Activated naive CD4-positive, alpha-beta T cell (primary cell): ENCODE data around the gene XPO6.

ENCODE experiments used
- DNase-seq, 4 experiments: peaks; one replicate each; lab custom pipeline; 2025; lab: John Stamatoyannopoulos, UW

Gene XPO6

DNA sequence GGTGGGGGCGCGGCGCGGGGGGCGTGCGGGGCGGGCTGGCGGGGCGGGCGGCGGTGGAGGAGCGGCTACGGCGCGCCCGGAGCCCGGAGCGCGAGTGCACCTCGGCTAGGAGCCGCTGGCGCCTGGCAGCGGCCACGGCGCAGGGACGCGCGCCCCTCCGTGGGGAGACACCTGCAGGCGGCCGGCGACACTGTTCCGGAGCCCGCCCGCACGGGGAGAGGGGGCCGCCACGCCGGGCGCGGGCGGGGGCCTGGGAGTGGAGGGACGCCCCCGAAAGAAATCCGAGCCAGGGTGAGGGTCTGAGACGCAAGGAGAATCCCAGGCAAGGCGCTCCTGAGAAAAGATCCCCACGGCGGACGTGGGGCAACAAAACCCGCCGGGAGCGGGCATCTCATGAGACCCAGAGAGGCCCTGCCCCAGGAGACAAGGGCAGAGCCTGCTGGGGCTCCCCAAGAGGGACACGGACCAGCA lies 148.1 kb downstream of the XPO6 start, which contains the start of gene GSG1L:
GSG1L (minus strand) TSS at position 124 of the 471 bp plus-strand sequence. CDS start 290 bp downstream, outside the sequence.
- DNase-seq: no peak

GRCh38 chr16:28062847-28063521 lies 148.8 kb downstream of the XPO6 start:
- no peak for DNase-seq

GRCh38 chr16:28062261-28062846 lies 149.4 kb downstream of the XPO6 start:
- DNase-seq: no peak

DNA sequence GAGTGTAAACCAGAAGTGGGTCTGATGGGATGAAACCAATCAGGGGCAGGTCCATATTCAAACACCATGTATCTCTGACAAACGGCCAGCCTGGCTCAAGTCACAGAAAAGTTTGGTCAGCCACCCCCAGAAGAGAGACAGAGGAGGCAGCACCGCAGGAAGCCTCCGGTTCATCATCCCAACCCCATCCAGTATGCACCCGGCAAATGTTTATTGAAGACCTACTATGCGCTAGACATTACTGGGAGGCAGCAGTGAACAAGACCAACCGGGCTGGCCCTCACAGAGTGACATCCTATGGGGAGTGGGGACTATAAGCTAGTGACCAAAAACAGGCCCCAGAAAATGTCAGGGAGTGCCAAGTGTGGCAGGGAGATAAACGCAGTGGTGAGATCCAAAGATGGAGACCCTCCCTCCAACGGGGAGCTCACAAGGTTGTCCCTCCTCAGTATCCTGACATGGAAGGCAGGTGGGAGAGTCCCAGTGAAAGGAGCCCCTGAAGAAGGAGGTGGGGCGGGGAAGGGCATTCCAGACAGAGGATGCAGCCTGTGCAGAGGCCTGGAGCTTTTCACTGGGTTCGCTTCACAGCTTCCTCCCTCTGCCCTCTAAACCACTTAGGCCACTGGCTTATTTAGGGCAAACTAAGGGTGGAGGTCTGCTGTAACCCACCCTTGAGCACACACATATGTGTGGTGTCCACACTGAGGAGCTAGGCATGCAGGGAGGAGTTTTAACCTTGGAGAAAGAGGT lies 150.2 kb downstream of the XPO6 start:
- DNase-seq: no peak

DNA sequence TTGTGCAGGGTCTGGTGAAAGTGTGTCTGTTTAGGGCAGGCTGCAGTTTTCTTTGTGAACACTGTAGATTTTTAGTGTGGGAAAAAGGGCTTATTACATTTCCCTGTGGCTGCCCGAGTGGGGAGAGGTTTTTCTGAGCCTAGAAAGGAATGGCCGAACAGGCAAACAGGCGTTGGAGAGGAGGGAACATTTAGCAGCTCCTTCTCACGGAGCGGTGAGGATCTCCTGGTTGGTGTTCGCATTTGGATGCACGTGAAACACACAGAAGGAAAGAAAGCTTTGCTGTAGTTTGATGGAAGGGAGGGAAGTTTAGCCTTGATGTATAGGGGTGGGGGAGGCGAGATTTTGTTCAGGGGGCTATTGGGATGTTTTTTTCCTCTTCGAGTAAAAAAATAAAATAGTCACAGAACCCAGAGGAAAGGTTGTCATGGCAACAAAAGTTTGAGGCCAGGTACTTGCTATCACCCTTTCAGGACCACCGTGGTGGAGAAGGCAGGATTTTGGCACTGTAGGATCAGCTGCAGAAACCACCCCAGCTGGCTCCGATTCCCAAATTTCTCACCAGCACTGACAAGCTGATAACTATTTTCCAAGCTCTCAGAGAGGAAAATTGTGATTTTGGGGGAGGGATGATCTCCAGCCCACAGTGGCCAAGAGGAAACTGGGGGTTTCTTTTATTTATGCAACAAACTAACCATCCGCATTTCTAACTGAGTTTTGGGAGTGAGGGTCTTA lies 151.8 kb downstream of the XPO6 start:
- no peak for DNase-seq

DNA sequence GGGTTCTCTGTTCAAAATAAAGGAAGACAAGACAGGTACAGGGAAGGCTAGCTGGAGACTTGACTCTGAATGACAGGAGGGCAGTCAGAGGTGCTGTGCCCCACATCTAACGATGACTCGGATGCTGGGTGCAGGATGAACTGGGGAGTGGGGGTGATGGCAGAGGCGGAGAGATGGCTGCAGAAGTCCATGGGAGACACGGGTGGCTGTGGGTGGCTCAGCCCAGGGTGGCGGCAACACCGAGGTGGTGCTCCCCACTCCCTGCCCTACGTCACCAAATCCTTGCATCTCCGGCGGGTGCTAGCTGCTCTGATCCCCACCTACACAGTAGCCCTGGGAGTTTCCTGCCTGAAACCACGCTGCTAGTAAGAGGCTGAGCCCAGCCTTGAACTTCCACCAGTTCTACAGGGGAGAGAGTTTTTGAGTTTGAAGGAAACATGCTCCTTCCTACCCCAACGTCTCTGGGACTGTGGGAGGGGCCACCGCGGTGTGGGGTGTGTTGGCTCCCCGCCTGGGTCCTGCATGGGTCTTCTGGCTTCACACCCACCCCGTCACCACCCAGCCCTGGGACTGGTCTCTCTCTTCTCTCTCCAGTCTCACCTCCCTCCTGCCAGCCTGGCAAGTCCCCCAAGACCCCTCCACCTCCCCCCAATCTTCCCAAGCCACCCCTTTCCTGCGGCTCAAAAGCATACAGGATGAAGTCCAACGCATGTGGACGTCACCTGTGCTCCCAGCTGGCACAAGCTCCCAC lies 152.8 kb downstream of the XPO6 start:
- no peak for DNase-seq

- no peak for DNase-seq
Observed at GRCh38 chr16:28057949-28058348, 153.8 kb downstream of the XPO6 start.

GRCh38 chr16:28053461-28053860 lies 158.3 kb downstream of the XPO6 start:
- DNase-seq: no peak

DNA sequence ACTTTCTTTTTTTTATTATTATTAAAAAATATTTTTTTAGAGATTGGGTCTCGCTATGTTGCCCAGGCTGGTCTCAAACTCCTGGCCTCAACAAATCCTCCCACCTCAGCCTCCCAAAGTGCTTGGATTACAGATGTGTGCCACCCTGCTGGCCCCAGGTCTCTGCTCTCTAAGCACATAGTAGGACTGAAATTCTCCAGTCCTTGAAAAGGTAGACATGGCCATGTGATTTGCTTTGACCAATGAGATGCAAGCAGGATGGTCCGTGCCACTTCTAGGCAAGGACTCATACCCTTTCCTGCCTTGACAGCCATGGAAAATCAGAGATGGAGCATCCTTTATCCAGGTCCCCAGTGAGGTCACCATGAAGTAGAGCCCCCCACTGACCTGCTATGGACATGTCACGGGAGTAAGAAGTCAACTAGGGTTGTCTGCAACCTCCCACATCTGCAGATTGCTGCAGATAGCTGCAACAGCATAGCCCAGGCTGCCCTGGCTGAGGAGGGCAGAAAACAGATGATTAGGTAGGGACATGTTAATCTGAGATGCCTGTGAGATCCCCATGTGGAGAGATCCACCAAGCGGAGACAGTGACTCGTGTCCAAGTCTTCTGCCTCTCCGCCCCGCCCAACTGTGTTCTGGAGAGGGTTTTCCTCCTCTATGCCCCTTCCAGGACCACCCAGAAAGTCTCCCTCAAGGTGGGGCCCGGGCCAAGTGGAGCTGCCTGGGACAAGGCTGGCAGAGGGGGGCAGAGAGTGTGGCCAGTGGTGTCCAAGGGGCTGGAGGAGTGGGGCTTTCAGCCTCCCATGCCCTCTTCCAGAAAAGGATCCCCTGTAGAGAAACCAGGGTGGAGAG lies 159.3 kb downstream of the XPO6 start:
- DNase-seq: no peak

GRCh38 chr16:28051486-28051885 lies 160.3 kb downstream of the XPO6 start:
- DNase-seq: no peak
